Activated T-cell treated with anti-CD3 and anti-CD28 coated beads, Interleukin-2, amount 50 U/mL, for 1 hour (primary cell): Measurements from ENCODE around the gene GCA.

Experiments used
- DNase-seq: peaks from one replicate; pipeline ENCODE4 v3.0.0-alpha.2; 2020

GCA gene, protein sequence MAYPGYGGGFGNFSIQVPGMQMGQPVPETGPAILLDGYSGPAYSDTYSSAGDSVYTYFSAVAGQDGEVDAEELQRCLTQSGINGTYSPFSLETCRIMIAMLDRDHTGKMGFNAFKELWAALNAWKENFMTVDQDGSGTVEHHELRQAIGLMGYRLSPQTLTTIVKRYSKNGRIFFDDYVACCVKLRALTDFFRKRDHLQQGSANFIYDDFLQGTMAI

DNA sequence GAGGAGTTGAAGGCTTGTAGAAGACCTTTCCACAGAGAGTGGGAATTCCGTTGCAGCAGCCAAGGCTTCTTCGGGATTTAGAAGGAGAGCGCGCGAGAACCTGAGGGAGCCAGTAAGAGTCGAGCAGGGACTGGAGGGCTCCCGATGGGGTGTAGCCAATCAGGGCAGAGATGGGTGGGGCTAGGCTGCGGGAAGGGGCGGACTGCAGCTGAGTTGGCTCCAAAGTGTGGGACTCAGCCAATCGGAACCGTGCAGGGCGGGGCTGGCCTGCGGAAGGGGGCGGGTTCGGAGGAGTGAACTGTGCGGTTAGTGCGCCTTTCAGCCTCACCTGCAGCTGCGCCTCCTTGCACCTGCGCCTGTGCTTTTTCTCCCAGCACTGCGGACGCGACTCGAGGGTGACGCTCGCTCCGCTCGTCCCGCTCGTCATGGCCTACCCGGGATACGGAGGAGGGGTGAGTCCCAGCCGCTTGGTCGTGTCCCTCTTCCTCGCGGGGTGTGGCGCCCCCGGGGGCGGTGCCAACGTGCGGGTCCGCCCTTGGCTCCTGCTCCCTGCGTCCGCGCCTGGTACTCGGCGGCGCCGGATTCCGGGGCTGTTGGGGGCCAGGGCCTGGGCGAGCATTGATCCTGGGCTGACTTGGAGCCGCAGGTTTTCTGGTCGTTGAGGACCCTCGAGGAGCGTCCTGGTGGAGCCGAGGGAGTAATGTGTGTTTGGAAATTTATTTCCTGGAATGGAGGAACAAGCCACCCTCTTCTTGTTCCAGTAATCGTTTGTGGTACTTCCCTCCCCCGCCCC, at the start of gene GCA:
Gene GCA, plus strand, starts transcription at position 309 of the 793 bp plus-strand sequence. Its CDS starts 117 bp downstream, at position 426.
- peak; percentile 99 for DNase-seq

DNA sequence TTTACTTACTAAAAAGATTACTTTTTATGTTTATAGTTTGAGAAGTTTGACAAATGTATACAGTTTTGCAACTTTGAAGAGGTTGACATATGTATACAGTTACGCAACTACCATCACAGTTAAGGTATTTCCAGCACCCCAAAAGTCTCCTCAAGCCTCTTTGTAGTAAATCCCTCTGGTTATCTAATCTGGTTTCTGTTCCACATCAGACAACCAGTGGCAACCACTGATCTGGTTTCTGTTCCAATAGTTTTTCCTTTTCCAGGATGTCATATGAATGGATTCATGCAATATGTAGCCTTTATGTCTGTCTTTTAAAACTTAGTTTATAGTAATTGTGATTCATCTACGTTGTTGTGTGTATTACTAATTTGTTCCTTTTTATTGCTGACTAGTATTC, 48.9 kb upstream of the GCA start:
- DNase-seq: no peak

DNA sequence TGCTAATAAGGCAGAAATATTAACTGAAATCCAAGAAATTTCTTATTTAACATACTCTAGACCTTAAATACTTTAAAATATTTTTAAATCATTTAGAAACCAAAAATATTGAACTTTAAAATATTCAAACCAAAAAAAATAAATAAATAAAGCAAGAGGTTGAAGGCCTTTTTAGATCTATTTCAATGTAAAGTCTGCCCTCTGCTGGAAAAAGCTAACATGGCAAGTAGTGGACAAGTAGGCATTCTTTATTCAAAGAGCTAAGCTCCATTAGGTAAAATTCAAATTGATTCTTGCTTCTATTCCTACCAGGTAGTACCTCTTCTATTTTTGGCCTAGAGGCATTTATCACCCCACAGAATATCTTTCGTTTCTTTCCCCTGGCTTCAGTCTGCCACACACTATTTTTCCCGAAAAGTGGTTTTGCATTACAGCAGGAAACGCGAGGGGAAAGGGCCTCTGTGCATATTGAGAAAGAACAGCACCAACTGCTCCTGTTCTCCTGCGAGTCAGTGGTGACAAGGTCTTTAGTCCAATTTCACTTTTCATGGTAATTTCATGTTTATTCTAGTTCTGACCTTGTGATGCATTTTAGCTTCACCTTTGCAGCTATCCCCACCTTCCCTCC, 45.9 kb upstream of the GCA start:
- DNase-seq: no peak

DNA sequence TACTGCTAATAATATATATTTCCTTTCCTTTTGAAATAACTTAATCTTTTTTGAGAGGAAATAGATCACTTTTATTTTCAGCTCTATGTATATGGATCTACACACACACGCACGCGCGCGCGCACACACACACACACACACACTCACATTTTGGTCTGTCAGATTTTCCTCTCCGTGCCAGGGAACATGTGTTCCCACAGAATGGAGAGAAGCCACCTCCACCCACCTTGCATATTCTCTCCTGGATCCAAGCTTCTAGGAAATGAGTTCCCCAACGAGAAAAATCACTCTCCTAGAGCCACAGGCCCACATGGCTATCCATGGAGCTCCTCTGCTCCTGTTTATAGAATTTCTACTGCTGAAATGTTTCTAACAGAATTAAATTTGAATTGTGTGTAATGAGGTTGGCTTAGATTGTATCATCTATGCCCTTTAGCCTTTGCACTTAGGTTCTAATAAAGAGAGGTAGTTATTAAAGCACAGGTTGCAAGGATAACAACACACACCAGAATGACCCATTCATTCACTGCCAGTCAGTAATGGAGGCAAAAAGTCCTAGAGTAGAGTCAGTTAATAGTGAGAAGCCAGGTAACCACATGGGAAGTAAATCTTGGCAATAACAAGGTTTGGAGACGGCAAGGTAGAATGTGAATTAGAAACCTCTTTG, 45.1 kb upstream of the GCA start:
- no peak for DNase-seq

DNA sequence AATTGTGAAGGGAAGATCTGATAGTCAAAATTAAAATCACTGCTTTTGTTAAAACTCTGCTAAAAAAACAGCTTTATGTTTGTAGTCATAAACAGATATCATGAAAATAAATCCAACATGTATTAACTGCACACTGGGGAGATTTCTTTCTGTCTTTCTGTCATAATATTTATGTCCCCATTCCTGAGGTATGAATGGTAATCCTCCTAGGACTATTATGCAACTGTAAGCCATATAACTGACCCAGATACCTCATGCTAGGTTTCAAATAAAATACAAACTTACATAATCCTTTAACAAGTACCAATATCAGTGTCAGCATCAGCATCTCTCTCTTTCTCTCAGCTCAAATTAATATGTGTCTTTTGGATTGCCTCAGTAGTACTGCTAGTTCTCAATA, 43.7 kb upstream of the GCA start:
- DNase-seq: no peak

DNA sequence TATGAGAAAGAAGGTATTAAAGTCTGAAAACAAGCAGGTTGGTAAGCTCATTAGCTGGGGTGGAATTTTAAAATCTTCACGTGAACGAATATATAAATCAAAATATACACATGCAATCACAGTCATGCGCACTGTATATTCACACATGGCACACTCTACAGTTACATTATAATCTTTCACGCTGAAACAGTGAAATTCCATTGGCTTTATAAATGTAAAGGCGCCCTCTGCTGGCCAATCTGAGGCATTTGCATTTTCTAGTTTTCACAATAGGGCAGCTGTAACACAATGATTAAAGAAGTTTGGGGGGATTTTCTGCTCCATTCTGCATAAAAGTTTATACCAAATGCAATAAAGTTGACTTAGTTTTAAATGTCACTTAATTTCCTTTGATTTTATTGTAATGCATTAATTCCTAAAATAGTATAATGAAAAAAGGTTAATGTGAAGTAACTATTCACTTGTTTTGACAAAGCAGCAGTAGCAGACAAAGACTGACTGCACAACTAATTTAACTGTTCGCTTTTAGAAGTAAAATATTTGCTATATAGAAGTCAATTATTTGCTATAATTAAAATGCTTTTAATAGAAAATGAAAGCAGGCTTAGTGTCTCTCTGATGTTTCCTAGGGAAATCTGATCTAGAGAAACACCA, 42.7 kb upstream of the GCA start:
- peak; percentile 38 for DNase-seq

DNA sequence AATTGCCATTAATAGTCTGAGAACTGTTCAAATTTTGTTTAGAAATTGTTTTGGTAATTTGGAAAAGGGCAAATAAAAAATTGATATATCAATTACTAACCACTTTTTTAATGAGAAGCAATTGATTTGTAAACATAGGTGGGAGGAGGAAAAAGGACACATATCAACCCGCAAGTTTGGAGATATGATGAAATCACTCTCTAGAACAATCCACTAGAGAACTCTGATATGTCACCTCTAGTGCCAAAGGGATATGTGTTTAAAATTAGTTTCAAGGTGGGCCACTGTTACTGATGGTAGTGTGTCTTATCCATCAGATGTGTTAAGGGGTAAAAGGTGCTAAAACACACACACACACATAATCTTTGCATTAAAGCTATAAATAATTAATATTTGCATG, 42.1 kb upstream of the GCA start:
- DNase-seq: no peak

DNA sequence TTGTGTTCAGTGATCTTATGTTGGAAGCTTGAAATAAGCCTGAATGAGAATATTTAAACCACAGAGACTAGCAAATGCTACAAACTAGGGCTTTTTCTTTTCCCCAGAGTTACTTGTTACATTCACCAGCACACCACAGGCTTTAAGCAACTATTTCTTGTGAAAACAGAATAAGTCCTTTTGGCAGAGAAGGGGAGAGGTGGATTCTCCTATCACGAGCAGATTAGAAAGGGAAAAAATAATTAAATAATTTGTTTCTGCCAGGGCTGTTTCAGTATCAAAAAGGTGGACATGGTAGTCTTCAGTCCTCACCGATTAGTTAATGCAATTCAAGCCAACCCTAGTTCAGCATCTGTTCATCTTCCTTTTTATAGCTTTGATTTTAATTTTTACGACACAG, 38.0 kb upstream of the GCA start:
- DNase-seq: no peak

DNA sequence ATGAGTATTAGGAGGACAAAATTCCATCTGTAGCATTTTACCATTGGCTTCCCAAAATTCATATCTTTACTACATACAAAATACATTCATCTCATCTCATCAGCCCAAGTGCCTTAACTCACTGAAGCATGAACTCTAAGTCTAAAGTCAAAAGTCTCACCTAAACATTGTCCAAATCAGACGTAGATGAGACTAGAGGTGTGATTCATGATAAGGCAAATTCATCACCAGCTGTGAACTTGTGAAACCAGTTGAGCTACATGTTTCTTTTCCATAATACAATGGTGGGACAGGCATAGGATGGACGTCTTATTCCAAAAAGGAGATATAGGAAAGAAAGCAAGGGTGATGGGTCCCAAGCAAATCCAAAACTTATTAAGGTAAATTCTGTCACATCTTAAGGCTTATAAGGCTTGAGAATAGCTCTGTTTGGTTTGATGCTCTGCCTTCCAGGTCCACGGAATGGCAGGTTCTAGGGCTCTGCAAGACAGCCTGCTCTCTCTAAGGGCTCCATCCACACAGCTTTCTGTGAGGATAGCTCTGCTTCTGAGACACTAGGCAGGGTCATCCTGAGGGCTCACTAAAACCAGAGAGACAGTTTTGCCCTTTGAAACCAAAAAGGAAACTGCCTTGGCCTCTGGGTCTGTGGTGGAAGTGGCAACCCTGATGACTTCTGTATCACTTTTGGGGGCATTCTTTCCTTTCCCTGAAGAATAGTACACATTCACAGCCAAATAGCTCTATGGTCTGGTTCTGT, 35.0 kb upstream of the GCA start:
- DNase-seq: no peak

DNA sequence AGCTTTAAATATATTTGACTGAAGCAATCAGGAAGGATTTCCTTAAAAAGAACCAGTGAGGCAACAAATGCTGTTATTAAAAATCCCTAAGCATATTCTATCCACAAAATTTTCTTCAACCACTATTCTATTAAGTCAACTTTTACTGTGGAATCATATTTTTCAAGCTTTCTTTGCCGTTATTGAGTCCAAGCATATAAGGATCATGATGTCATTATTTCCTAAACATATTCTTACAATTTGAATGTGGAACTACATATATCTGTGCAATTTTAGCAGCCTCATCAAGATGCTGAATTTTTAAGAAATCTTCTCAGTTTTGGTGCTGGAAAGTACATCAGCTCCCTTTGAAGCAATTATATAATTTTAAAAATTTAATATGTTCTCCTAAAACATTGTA, 31.1 kb upstream of the GCA start:
- DNase-seq: no peak

DNA sequence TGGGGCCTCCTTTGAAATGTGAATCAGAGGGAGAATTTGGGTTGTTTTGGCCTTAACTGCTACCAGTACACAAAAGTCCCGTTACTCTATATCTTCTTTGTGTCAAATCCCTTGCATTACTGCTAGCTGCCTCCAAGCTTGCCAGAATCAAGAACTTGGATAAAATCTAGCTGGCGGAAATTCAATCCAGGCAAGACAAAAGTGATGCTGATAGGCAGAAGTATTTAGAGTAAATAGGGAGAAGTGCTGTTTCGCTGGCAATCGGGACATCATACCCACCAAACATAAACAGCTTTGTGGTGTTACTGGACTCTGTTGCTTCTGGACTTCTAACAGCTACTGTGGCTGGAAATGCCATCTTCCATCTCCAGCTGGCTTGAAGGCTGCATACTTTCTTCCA, 28.0 kb upstream of the GCA start:
- DNase-seq: no peak

DNA sequence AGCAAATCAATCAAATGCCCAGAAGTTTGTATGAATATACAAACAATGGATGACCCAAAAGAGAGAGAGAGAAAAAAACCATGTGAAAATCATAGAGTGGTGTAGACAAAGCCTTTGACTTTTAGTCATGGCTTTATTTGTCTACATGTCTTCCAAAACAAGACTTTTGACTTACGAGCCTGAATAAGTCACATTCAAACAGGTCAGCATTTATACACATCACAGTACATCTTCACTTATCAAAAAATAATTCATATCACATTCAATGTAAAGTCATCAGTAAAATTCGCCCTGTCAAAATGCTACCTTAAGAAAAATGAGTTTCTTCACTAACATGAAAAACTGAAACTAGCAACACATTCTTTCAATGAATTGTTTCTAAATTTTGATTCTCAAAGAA, 27.3 kb upstream of the GCA start:
- no peak for DNase-seq

DNA sequence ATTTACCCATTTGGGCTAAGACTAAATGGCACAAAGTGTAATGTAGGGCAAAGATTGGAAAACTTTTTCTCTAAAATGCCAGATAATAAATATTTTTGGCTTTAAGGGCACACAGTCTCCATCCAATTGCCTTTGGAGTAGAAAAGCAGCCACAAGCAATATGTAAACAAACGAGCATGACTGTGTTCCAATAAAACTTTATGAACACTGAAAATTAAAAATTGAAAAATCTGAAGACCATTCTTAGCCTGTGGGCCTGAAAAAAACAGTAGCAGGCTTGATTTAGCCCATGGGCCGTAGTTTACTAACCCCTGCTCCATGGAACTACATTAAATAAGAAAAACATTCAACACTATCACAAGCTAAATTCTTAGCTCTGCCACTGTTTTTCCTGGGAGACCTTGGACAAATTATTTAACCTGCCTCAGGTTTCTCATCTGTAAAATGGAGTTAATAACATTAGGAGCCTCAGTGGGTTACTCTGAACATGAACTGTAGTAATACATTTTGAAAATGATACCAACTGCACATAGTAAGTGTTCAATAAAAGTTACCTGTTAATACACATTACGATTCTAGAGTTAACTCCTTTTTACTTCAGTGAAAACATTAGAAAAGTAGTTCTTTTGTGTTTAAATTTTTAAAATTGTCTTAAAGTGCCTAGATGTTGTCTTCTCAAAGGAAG, 26.7 kb upstream of the GCA start:
- no peak for DNase-seq

DNA sequence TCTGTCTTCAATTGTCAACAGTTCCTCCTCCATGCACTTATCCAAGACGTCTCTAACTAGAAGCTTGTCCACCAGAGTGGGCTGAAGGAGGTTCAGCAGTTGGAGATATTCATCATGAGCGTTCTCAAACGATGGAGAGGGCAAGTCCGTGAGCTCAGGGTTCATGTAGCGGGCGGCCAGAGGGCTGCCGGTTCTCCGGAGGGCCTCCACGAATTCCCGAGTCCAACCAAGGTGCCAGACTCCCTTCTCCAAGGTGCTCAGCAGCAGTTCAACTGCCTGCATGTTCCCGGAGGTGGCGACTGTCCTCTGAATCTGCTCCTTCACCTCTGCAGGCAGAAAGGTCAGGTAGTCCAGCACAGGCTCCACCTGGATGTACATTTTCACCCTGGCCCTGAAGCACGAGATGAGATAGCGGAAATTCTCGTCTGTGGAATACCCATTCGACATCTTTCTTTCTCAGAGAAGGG, 26.0 kb upstream of the GCA start:
- peak; percentile 51 for DNase-seq

DNA sequence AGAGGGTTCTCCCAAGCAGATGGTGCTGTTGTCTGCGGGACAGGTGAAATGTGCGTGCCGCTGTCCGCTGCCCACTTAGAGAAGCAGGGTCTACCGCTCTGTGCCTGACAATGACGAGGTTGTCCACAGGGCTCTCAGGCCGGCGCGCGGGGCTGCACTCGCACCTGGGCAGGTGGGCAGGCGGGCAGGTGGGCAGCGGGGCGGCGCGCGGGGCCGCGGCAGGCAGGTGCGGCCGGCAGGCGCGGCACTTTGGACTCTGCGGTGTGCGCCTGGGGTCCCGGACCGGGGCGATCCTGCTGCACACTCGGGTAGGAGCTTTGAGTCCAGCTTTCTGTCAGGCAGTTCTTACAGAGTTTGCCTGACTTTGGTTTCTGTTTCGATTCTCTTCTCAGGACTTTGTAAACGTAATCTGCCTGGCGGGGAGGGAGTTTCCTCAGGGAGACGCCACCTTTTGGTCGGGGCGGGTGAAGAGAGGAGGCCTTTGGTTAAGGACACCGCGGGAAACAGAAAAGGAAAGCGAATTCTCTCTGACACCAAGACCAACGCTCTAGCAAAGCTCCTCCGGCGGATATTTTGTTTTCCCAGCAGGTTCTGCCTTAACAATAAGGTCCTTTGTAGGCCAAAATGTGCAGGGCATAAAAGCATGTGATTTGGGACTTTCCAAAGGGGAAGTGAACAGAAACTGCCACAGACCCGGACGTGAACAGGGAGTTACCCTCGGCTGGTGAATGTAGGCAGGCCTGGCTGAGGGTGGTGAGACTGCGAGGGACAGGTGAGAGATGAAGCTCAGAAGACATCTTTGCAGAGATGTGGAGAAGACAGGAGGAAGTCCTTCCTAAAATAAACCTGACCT, 25.4 kb upstream of the GCA start, which contains the start of gene IFIH1:
Gene IFIH1, minus strand, starts transcription at position 357 of the 853 bp plus-strand sequence. CDS start 377 bp downstream, outside the sequence.
- DNase-seq: peak; percentile 75

DNA sequence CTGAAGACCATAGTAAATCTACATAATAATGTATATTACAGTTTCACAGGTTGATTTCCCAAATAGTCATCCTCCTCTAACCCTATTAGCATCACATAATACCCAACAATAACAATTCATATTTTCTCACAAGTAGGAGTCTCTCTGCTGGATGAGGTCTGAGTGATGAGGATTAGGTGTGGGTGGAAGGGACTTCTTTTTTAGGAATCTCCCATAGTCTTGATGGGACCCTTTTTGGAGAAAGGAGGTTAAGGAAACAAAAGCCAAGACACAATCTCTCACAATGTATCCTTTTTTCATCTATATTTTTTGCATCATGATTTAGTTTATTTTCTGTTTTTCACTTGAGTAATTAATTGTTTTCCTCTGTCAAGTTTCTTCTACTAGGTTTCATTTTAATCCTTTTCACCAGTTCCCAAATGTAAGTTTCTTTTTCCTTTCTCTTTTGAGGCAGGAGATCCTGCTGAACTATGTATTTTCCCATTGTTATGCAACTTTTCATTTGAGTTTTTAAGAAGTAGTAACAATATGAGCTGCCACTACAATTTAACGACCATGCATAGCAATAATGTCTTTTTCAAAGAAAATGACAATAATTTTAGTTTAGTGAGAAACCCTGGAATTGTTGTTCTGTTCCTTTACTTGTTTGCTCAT, 22.9 kb upstream of the GCA start:
- no peak for DNase-seq

DNA sequence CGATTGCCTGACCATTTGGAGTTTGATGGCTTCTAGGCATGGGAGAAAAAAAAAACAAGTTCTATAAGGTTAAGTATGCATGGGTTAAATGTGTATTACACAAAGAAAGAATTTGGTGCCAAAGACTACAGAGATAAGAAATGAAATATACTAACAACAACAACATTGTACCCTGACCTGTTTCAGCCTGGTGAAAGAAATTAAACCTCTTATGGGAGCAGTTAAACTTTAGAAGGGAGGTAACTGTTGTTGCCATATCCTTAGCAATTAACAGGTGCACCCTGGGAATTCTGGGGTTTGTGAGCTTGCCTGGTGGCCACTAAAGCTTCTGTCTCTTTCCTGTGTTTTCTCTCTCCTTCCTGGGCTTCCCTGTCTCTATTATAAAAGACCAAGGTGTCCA, 19.0 kb upstream of the GCA start:
- DNase-seq: no peak

DNA sequence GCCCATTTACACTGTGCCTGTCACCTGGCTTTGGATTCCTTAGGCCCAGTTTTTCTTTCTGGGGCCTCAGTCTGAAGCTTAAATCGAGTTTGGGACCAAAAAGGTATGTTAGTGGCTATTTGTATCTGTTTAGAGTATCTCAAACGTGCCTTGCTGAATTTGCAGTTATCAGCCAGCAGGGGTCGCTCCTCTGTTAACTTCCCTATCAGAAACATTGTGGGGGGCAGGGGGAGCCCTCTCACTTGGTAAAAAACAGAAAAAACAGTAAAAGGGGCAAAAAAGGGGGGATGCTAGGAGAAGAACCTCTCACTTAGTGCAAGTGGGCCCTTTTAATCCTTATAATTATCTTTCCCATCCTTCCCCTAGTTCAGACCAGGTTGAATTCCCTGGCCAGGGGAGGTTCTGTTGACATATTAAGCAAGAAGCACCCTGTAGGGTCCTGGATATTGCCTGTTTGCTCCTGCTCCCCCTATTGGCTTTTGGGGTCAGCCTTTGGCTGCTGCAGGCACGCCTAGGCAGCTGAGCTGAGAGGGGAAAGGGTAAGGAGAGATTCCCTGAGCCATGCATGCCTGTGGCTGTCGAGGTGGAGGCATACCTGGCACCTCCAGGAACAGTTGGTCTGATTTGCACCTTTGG, 16.7 kb upstream of the GCA start:
- DNase-seq: peak; percentile 22

DNA sequence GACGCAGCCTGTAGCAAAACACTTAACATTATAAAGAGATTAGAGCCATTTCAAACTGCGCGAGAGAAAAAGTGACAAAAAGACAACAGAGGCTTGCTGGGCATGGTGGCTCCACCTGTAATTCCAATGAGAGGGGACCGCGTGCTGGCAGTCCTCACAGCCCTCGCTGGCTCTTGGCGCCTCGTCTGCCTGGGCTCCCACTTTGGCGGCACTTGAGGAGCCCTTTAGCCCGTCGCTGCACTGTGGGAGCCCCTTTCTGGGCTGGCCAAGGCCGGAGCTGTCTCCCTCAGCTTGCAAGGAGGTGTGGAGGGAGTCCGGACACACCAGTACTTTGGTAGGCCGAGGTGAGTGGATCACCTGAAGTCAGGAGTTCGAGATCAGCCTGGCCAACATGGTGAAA, 16.1 kb upstream of the GCA start:
- DNase-seq: no peak
